H1 (cell line): ENCODE data around the gene TMEM51. TPM values are rescaled to one million over a fixed set of nuclear protein-coding genes. Genes with fewer than 3 reads are reported as not detected.
A peak's percentile ranks its signal among the peaks of the same experiment; 100 is the strongest.

Experiments used
- CTCF ChIA-PET: fragments of 300-600 bp; sonication (Branson Sonifier 250); formaldehyde crosslinking; loops from one replicate; lab custom pipeline; 2021; ENCODE audit not compliant: partially characterized antibody; lab: Charles Lee
- POLR2A ChIA-PET: fragments of 300-600 bp; sonication (Branson Sonifier 250); formaldehyde crosslinking; loops from one replicate; lab custom pipeline; 2021; ENCODE audit warnings: inconsistent platforms; ENCODE audit not compliant: partially characterized antibody; lab: Charles Lee
- DNase-seq, 2 experiments: peaks; one replicate each; pipeline versions ENCODE4 v3.0.0 to v3.0.0-alpha.2; 2010 to 2022; ENCODE audit warnings: low spot score in 2 of 2, low read depth in 1 of 2, mixed read lengths in 1 of 2
- FAIRE-seq: peaks from 2 replicates; lab custom pipeline; 2011; peaks lifted over from hg19 to GRCh38; lab: Jason Lieb, UNC
- H2AFZ ChIP-seq: 2 replicates; pipeline ENCODE4 v1.8.1; 2012; ENCODE audit warnings: low read length, inconsistent platforms
- H2AK5ac ChIP-seq: 2 replicates; pipeline ENCODE4 v1.6.1; 2013; ENCODE audit warnings: low read depth, low read length
- H2BK120ac ChIP-seq: replicated peaks from 2 replicates; pipeline ENCODE3; 2013; ENCODE audit warnings: low read depth, low read length, inconsistent platforms
- H2BK12ac ChIP-seq: 2 replicates; pipeline ENCODE4 v1.6.1; 2013; ENCODE audit warnings: low read depth, low read length
- H2BK15ac ChIP-seq: 2 replicates; pipeline ENCODE4 v1.6.1; 2013; ENCODE audit warnings: low read length
- H2BK20ac ChIP-seq: 2 replicates; pipeline ENCODE4 v1.6.1; 2013; ENCODE audit warnings: low read length
- H2BK5ac ChIP-seq: 2 replicates; pipeline ENCODE4 v1.6.1; 2013; ENCODE audit warnings: low read depth, low read length
- H3K14ac ChIP-seq: 2 replicates; pipeline ENCODE4 v1.6.1; 2013; ENCODE audit warnings: inconsistent platforms; ENCODE audit not compliant: insufficient read length
- H3K18ac ChIP-seq: 2 replicates; pipeline ENCODE4 v1.6.1; 2013; ENCODE audit warnings: low read length; ENCODE audit errors: extremely low read depth
- H3K23ac ChIP-seq: 2 replicates; pipeline ENCODE4 v1.6.1; 2013; ENCODE audit warnings: inconsistent platforms; ENCODE audit not compliant: insufficient read length
- H3K23me2 ChIP-seq: 2 replicates; pipeline ENCODE4 v1.6.1; 2013; ENCODE audit warnings: low read depth, low read length
- H3K27ac ChIP-seq: 2 replicates; pipeline ENCODE4 v1.6.1; 2011; ENCODE audit warnings: low read depth, low read length, inconsistent platforms
- H3K27me3 ChIP-seq, 4 experiments: replicated peaks in 1 of 4; 1 replicate in 1 of 4; 2 replicates in 3 of 4; pipeline versions ENCODE4 v1.6.1 to v1.8.1; 2011 to 2013; ENCODE audit warnings: low read length in 3 of 4, mild to moderate bottlenecking in 3 of 4, inconsistent platforms in 2 of 4, mixed read lengths in 2 of 4, moderate library complexity in 1 of 4; ENCODE audit not compliant: control insufficient read depth in 3 of 4, insufficient read depth in 3 of 4; ENCODE audit errors: extremely low read depth in 1 of 4
- H3K36me3 ChIP-seq, 4 experiments: 2 replicates each; pipeline versions ENCODE4 v1.6.1 to v1.8.1; 2011 to 2013; ENCODE audit warnings: mild to moderate bottlenecking in 4 of 4, low read length in 3 of 4, moderate library complexity in 2 of 4, control low read depth in 1 of 4, inconsistent platforms in 1 of 4; ENCODE audit not compliant: insufficient read depth in 4 of 4, control insufficient read depth in 2 of 4
- H3K4ac ChIP-seq: replicated peaks from 2 replicates; pipeline ENCODE3; 2013; ENCODE audit warnings: low read length, low read depth, mixed read lengths, inconsistent platforms; ENCODE audit not compliant: insufficient read length
- H3K4me1 ChIP-seq, 4 experiments: replicated peaks in 1 of 4; 1 replicate in 1 of 4; 2 replicates in 3 of 4; pipeline versions ENCODE4 v1.6.1 to v1.8.1; 2011 to 2013; ENCODE audit warnings: low read length in 3 of 4, inconsistent platforms in 2 of 4, mixed read lengths in 1 of 4; ENCODE audit not compliant: insufficient read depth in 4 of 4, control insufficient read depth in 3 of 4
- H3K4me2 ChIP-seq, 2 experiments: 2 replicates each; pipeline versions ENCODE4 v1.6.1 to v1.8.1; 2011 to 2013; ENCODE audit warnings: low read depth in 2 of 2, low read length in 2 of 2, control low read depth in 1 of 2, inconsistent platforms in 1 of 2, mild to moderate bottlenecking in 1 of 2; ENCODE audit not compliant: insufficient read depth in 1 of 2
- H3K4me3 ChIP-seq, 4 experiments: fragments of 200-600, 300-600 bp in 1 of 4; sonication (generic), shearing (Covaris generic), sonication (Bioruptor Twin) in 1 of 4; 2 replicates each; pipeline versions ENCODE4 v1.5.1 to v1.8.1; 2011 to 2016; ENCODE audit warnings: low read length in 4 of 4, low read depth in 3 of 4, control low read depth in 2 of 4, inconsistent platforms in 2 of 4, mild to moderate bottlenecking in 2 of 4, mixed read lengths in 1 of 4, moderate library complexity in 1 of 4; ENCODE audit not compliant: insufficient read depth in 2 of 4; ENCODE audit errors: extremely low read depth in 1 of 4
- H3K56ac ChIP-seq: replicated peaks from 2 replicates; pipeline ENCODE3; 2013; ENCODE audit warnings: low read depth, mild to moderate bottlenecking, mixed read lengths, low read length, inconsistent platforms; ENCODE audit not compliant: insufficient read length
- H3K79me1 ChIP-seq: 2 replicates; pipeline ENCODE4 v1.6.1; 2013; ENCODE audit warnings: low read depth, low read length, control low read depth
- H3K79me2 ChIP-seq, 2 experiments: 2 replicates each; pipeline versions ENCODE4 v1.6.1 to v1.8.1; 2012 to 2013; ENCODE audit warnings: low read length in 2 of 2, mild to moderate bottlenecking in 2 of 2, inconsistent platforms in 1 of 2; ENCODE audit not compliant: insufficient read depth in 2 of 2, control insufficient read depth in 1 of 2
- H3K9ac ChIP-seq, 4 experiments: replicated peaks in 1 of 4; 1 replicate in 1 of 4; 2 replicates in 3 of 4; pipeline versions ENCODE4 v1.6.1 to v1.8.1; 2011 to 2013; ENCODE audit warnings: low read depth in 3 of 4, low read length in 3 of 4, control low read depth in 2 of 4, mild to moderate bottlenecking in 2 of 4, moderate library complexity in 2 of 4, inconsistent platforms in 1 of 4; ENCODE audit errors: extremely low read depth in 1 of 4
- H3K9me3 ChIP-seq, 2 experiments: 2 replicates each; pipeline versions ENCODE4 v1.6.1 to v1.8.1; 2012 to 2013; ENCODE audit warnings: mild to moderate bottlenecking in 2 of 2, moderate library complexity in 2 of 2, control low read depth in 1 of 2, inconsistent platforms in 1 of 2, low read depth in 1 of 2, low read length in 1 of 2, mixed read lengths in 1 of 2; ENCODE audit not compliant: insufficient read depth in 2 of 2
- H4K20me1 ChIP-seq, 2 experiments: replicated peaks in 1 of 2; 2 replicates each; pipeline versions ENCODE3 to v1.8.1; 2011 to 2013; ENCODE audit warnings: inconsistent platforms in 2 of 2, low read length in 2 of 2, mild to moderate bottlenecking in 1 of 2; ENCODE audit not compliant: insufficient read depth in 2 of 2, control insufficient read depth in 1 of 2
- H4K5ac ChIP-seq: 2 replicates; pipeline ENCODE4 v1.6.1; 2013; ENCODE audit warnings: low read length, low read depth, mixed read lengths, inconsistent platforms; ENCODE audit not compliant: insufficient read length
- H4K8ac ChIP-seq: 2 replicates; pipeline ENCODE4 v1.8.0; 2013; ENCODE audit warnings: mild to moderate bottlenecking, moderate library complexity, low read length, inconsistent platforms; ENCODE audit not compliant: insufficient read depth; ENCODE audit errors: extremely low read depth
- H4K91ac ChIP-seq: replicated peaks from 2 replicates; pipeline ENCODE3; 2013; ENCODE audit warnings: low read length, mixed read lengths, inconsistent platforms; ENCODE audit not compliant: insufficient read length
- ASH2L ChIP-seq: fragments of 200-600, 300-600 bp; sonication (generic); IDR thresholded peaks from one replicate; pipeline ENCODE4 v1.7.1; 2017; ENCODE audit warnings: low read length
- EZH2 ChIP-seq: fragments of 200-600 bp; sonication (generic); IDR thresholded peaks from 2 replicates; pipeline ENCODE4 v1.7.1; 2012; ENCODE audit warnings: low read depth, mild to moderate bottlenecking, moderate library complexity, low read length, inconsistent platforms; ENCODE audit not compliant: severe bottlenecking
- FOSL1 ChIP-seq: IDR thresholded peaks from 2 replicates; pipeline ENCODE4 v1.6.1; 2011; ENCODE audit warnings: mild to moderate bottlenecking, low read depth, low read length, moderate library complexity; ENCODE audit not compliant: insufficient read depth
- GTF2F1 ChIP-seq: IDR thresholded peaks from 2 replicates; pipeline ENCODE4 v1.6.1; 2012; ENCODE audit warnings: low read depth, low read length, improper control_type of control experiment, borderline replicate concordance
- JUND ChIP-seq: IDR thresholded peaks from 2 replicates; pipeline ENCODE4 v1.6.1; 2011; ENCODE audit warnings: mild to moderate bottlenecking, improper control_type of control experiment, low read length
- KDM1A ChIP-seq: fragments of 200-600, 300-600 bp; sonication (generic); IDR thresholded peaks from 2 replicates; pipeline ENCODE4 v1.7.1; 2016; ENCODE audit warnings: mild to moderate bottlenecking, low read length, borderline replicate concordance
- POU5F1 ChIP-seq: IDR thresholded peaks from 2 replicates; pipeline ENCODE4 v1.6.1; 2011; ENCODE audit warnings: low read depth, mild to moderate bottlenecking, low read length, moderate library complexity
- RXRA ChIP-seq: IDR thresholded peaks from 2 replicates; pipeline ENCODE4 v1.6.1; 2011; ENCODE audit warnings: low read depth, mild to moderate bottlenecking, low read length, moderate library complexity; ENCODE audit not compliant: insufficient read depth
- SIX5 ChIP-seq: IDR thresholded peaks from 2 replicates; pipeline ENCODE4 v1.6.1; 2011; ENCODE audit warnings: mild to moderate bottlenecking, low read depth, low read length
- TCF12 ChIP-seq: IDR thresholded peaks from 2 replicates; pipeline ENCODE4 v1.6.1; 2011; ENCODE audit warnings: low read depth, mild to moderate bottlenecking, low read length
- TEAD4 ChIP-seq: IDR thresholded peaks from 2 replicates; pipeline ENCODE4 v1.6.1; 2012; ENCODE audit warnings: low read depth, low read length, inconsistent platforms, mixed read lengths
- USF2 ChIP-seq: IDR thresholded peaks from 2 replicates; pipeline ENCODE4 v1.6.1; 2011; ENCODE audit warnings: low read length, improper control_type of control experiment
- WGBS, 2 experiments: shearing (Covaris generic) in 1 of 2; methylation state at CpG; one replicate each; pipeline versions ENCODE4 v1.1.6 to v1.1.7; 2013 to 2015; ENCODE audit warnings: low lambda C conversion rate in 2 of 2, mixed read lengths in 2 of 2, inconsistent platforms in 1 of 2, low coverage in 1 of 2, missing lambda C conversion rate in 1 of 2; ENCODE audit not compliant: insufficient replicate concordance in 2 of 2, insufficient coverage in 1 of 2, insufficient read length in 1 of 2; ENCODE audit errors: extremely low coverage in 1 of 2, missing lambda C conversion rate in 1 of 2; 5-methylcytosine and 5-hydroxymethylcytosine counted together
- polyA plus RNA-seq, 7 experiments: library from polyadenylated mRNA; depleted of rRNA in 3 of 7; stranded (reverse) in 5 of 7; unstranded in 2 of 7; fragments of >200 nt in 5 of 7; fragments of 200-250 nt in 2 of 7; gene quantifications; 1 replicate in 5 of 7; 2 replicates in 1 of 7; 4 replicates in 1 of 7; pipeline versions ENCODE4 v1.2.1 to v1.2.3, GENCODE V29; 2011 to 2013; ENCODE audit warnings: missing spikeins in 2 of 7, mixed read lengths in 2 of 7
- total RNA-seq: library from RNA; stranded (reverse); fragmentation: NEBNext Ultra II Directional; extraction: Animal tissue kit (Norgen Biotek cat#: 25700); gene quantifications from 2 replicates; pipeline ENCODE4 v1.2.1, GENCODE V29; 2021

The TMEM51 gene
- total and polyA plus RNA-seq, 2 of the 8 experiments (the other 6 are each of a cell fraction or from before 2014, with no cell fraction given) = 9.9 to 10.7 TPM

GRCh38 chr1:15154480-15155036, 1.0 kb downstream of the TMEM51 start:
- Histone ChIP-seq H3K79me2 (peaks cover 0 to 31% of the 10 kb centered on the region in 2 experiments; a peak in 3 of 4 replicates), H2BK20ac (no peak overlapping the region), H2BK15ac (no peak overlapping the region), H3K23ac (no peak overlapping the region), H3K4me2 (peak overlapping the region; percentile 84 to 87), H2BK120ac (no peak overlapping the region), H3K9ac (no peak overlapping the region), H4K91ac (no peak overlapping the region), H2BK5ac (no peak overlapping the region), H3K23me2 (peaks cover 14% of the 10 kb centered on the region; the same call in 1 of the 2 replicates), H2AFZ (no peak overlapping the region), H2AK5ac (no peak overlapping the region), H3K27me3 (peaks cover 0 to 23% (median 10%) of the 10 kb centered on the region in 4 experiments; a peak in 6 of 7 replicates), H4K8ac (no peak overlapping the region), H3K4me1 (peaks cover 3 to 15% (median 8%) of the 10 kb centered on the region in 4 experiments), H4K5ac (no peak overlapping the region), H3K36me3 (no peaks in the 10 kb centered on the region), H3K18ac (peak overlapping the region; percentile 32; the same call in 1 of the 2 replicates), H3K79me1 (peaks cover 3% of the 10 kb centered on the region; the same call in 1 of the 2 replicates), H4K20me1 (peaks cover 11% of the 10 kb centered on the region in 2 experiments), H3K14ac (no peak overlapping the region), H3K9me3 (no peaks in the 10 kb centered on the region), H3K4ac (no peak overlapping the region), H3K4me3 (peak overlapping the region; percentile 59 to 84 (median 74)), H3K27ac (no peak overlapping the region), H3K56ac (no peak overlapping the region), H2BK12ac (no peak overlapping the region)
- ChIA-PET POLR2A (interaction anchor here (0.6 kb wide), 1 partner anchor 8 kb away, joined by 5 read pairs; no protein-coding TSS in a partner anchor), CTCF (interaction anchor here (0.6 to 6.6 kb wide), 11 partner anchors 17 to 202 kb away, joined by 3 to 83 read pairs (median 4); no protein-coding TSS in a partner anchor)
- FAIRE-seq = no peak
- 4% methylated on average over 24 of the region's 37 CpGs; no CpG with 5 or more reads in 1 of the 2 experiments for WGBS, 2 experiments
- DNase-seq = peak in 1 of 2 experiments; percentile 68
- TF ChIP-seq JUND (no peak), USF2 (no peak), GTF2F1 (no peak), FOSL1 (0 out of 2 replicates have a peak, but pooled peaks have one; percentile 5), KDM1A (no peak), TEAD4 (no peak), SIX5 (no peak), POU5F1 (no peak), TCF12 (no peak), EZH2 (no peak), ASH2L (peak; percentile 9), RXRA (no peak)
